Measurements from ENCODE around the gene EGFL6.
"Not testable (repeated sequence)": the region's sequence is repeated elsewhere in the genome, so short reads cannot be mapped to it uniquely, and the experiment has no call there.

Gene EGFL6

GRCh38 chrX:13655674-13656073, 86.3 kb downstream of the EGFL6 start:
- DNase-seq, result no peak

- DNase-seq, result no peak
Observed at GRCh38 chrX:13658602-13659001, 89.2 kb downstream of the EGFL6 start.

GRCh38 chrX:13659063-13659462, 89.7 kb downstream of the EGFL6 start:
- no peak for DNase-seq

- peak; percentile 4 for DNase-seq
Observed at GRCh38 chrX:13661735-13662288, 92.4 kb downstream of the EGFL6 start.

GRCh38 chrX:13662355-13662791, 93.0 kb downstream of the EGFL6 start:
- no peak for DNase-seq

- DNase-seq, result no peak
Observed at GRCh38 chrX:13664020-13664419, 94.6 kb downstream of the EGFL6 start.

- no peak for DNase-seq
Observed at GRCh38 chrX:13666836-13667235, 97.4 kb downstream of the EGFL6 start.

- no peak for DNase-seq
Observed at GRCh38 chrX:13667919-13668318, 98.5 kb downstream of the EGFL6 start.

GRCh38 chrX:13669246-13669737, 99.9 kb downstream of the EGFL6 start:
- DNase-seq, result peak; percentile 60

- not testable (repeated sequence) for DNase-seq
Observed at GRCh38 chrX:13669755-13670154, 100.4 kb downstream of the EGFL6 start.

- DNase-seq, result no peak
Observed at GRCh38 chrX:13670197-13670596, 100.8 kb downstream of the EGFL6 start.

- DNase-seq, result no peak
Observed at GRCh38 chrX:13673016-13673415, 103.6 kb downstream of the EGFL6 start.

GRCh38 chrX:13676885-13677284, 107.5 kb downstream of the EGFL6 start:
- no peak for DNase-seq

- not testable (repeated sequence) for DNase-seq
Observed at GRCh38 chrX:13679700-13680099, 110.3 kb downstream of the EGFL6 start.

GRCh38 chrX:13681595-13681994, 112.2 kb downstream of the EGFL6 start:
- no peak for DNase-seq

Data from stimulated activated naive CD4-positive, alpha-beta T cell treated with Interleukin-2 at 50 U/mL for 16 hours (primary cell).